ENCODE results near the gene KIAA1958.

The KIAA1958 gene

DNA sequence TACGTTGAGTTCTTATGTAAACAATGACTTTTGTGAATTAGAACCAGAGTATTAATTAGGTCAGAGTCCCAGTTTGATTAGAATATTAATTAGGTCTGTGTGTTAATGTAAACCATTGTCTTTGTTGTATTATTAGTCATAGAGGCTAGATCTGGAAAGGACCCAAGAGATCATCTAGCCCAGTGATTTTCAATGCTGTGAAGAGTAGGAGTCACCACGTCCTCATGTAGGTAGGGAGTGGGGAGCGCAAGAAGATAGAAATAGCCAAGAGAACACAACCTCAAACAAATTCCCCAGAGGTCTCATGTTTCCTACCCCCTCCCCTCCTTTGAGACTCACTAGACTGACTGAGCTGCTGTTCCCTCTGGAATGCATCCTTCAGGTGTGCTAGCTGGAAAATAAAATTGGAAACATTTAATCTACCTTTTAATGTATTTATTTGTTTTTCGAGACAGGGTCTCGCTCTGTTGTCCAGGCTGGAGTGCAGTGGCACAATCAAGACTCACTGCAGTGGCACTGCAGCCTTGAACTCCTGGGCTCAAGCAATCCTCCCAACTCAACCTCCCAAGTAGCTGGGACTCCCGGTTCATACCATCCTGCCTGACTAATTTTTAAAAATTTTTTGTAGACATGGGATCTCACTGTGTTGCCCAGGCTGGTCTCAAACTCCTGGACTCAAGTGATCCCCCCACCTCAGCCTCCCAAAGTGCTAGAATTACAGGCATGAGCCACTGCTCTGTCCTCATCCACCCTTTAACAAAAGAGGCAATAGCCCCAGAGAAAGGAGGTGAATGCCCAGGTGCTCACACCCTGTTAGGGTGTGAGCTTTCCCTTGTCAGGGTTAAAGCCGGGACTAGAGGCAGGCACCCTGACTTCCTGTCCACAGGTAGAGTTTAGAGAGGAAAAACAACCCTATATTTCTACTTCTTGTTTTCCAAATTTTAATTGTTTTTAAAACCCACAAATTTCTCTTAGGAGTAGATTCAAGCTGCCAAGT is 138.4 kb downstream of the KIAA1958 start:
- Histone ChIP-seq H3K27me3 (ENCODE audit: low read depth) (no peaks in the 10 kb centered on the region), H3K4me3 (no peak overlapping the region), H3K9me3 (no peaks in the 10 kb centered on the region), H3K36me3 (replicated peaks) (no peaks in the 10 kb centered on the region), H3K4me1 (peaks cover 7% of the 10 kb centered on the region)
- DNase-seq (ENCODE audit: low spot score in 2 of 2), result no peak
- in situ Hi-C loops (cut with MboI; ENCODE audit: low sequenced_read_pairs), result no loop called here

DNA sequence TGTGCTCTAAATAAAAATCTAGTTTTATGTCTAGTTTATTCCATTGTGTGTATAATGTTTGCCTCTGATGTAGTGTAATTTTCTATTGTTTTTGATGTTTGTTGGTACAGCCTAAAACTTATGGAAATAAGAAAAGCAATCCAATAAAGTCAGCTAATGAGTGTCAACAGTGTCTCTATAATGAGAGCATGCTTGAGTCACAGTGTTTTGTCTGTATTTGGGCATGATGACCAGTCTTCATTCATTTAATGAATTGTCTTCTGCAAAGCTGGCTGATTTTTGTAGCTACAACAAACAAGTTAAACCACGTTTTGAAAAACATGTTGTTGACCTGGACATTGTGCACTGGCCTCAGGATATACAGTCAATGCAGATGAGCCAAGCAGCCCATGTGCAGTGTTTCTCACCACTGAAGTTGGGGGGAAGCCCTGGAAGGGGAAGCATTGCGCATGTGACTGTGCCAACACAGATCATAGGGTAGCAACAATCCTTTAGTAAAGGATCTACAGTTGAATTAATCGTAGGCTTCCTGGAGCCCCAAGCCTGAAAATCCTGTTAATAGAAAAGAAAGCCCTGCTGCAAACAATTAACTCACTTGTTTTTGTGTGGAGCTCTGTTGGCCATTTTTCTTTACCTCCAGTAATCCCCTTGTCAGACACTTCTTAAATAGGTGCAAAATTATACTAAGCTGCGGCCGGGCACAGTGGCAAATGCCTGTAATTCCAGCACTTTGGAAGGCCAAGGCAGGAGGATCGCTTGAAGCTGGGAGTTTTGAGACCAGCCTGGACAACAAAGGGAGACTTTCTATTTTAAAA is 143.3 kb downstream of the KIAA1958 start:
- Histone ChIP-seq H3K4me3 (no peak overlapping the region), H3K4me1 (peaks cover 13% of the 10 kb centered on the region), H3K27me3 (ENCODE audit: low read depth) (no peaks in the 10 kb centered on the region), H3K36me3 (replicated peaks) (no peaks in the 10 kb centered on the region), H3K9me3 (no peaks in the 10 kb centered on the region)
- in situ Hi-C loops (cut with MboI; ENCODE audit: low sequenced_read_pairs), result no loop called here
- DNase-seq (ENCODE audit: low spot score in 2 of 2), result peak; percentile 59 to 81

DNA sequence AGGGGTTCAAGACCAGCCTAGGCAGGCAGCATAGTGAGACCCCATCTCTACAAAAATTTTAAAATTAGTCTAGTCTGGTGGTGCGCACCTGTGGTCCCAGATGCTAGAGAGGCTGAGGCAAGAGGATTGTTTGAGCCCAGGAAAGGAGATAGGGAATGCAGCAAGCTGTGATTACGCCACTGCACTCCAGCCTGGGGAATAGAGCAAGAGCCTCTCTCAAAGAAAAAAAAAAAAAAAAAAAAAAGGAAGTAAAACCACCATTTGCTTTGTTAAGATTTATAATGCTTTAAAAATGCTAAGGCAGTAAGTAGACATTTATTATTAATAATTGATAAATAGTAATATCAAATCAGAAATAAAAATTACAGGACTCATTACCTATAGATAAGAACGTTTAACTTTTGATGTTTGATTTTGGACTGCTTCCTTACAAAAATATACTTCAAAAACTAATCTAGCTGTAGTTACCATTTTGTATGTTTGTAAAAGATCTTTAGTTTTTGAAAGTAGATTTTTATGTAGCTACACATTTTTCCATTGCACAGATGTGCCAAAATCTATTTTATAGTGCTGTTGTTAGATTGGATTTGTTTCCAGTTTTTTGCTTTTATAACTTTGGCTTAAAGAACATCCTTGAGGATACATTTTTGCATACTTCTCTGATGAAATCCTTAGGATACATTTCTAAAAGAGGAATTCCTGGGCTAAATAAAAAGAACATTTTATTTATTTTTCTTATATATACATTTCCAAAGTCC is 144.9 kb downstream of the KIAA1958 start:
- H3K9me3 ChIP-seq, result no peaks in the 10 kb centered on the region
- DNase-seq (ENCODE audit: low spot score in 2 of 2), result no peak
- no peaks in the 10 kb centered on the region for H3K27me3 ChIP-seq (ENCODE audit: low read depth)
- peaks cover 13% of the 10 kb centered on the region for H3K4me1 ChIP-seq
- H3K36me3 ChIP-seq (replicated peaks), result no peaks in the 10 kb centered on the region
- no peak overlapping the region for H3K4me3 ChIP-seq
- in situ Hi-C loops (cut with MboI; ENCODE audit: low sequenced_read_pairs), result no loop called here

DNA sequence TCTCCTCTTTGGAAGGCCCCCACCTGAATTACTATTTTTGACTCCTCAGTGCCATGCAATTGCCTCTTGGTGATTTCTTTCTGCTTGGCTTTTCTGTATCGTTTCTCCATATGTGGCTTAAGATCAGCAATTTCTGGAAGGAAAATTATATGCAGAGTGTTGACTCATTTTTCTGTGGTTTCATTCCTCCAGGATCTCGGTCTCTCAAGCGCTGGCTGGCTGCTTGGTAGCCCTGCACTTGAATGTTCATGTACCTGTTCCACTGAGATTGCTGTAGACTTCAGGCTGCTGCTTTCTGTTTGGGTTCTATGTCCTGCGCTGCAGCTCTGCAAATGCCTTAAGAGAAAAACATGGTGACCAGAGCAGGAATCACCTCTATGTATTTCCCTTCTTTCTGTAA is 153.7 kb downstream of the KIAA1958 start:
- H3K27me3 ChIP-seq (ENCODE audit: low read depth), result no peaks in the 10 kb centered on the region
- H3K4me3 ChIP-seq, result no peak overlapping the region
- peaks cover 13% of the 10 kb centered on the region for H3K9me3 ChIP-seq
- DNase-seq (ENCODE audit: low spot score in 2 of 2), result no peak
- H3K4me1 ChIP-seq, result no peaks in the 10 kb centered on the region
- no peaks in the 10 kb centered on the region for H3K36me3 ChIP-seq (replicated peaks)
- in situ Hi-C loops (cut with MboI; ENCODE audit: low sequenced_read_pairs), result no loop called here

DNA sequence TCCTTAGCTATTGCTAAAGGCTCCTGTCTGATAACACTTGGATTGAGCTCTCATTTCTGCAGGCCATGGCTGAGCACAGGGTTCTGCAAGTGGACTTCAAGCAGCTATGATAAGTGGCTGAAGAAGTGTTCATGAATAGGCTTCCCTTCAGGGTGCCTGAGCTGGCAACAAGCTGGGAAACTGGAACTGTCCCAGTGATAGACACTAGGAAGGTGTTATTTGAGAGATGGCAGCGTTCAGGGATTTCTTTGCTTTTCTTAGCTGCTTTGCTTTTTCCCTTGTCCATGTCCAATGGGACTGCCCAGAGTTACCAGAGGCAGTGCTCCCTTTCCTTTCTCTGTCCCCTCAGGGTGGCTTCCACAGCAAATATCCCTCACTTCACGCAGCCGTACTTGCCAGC is 155.5 kb downstream of the KIAA1958 start:
- H3K9me3 ChIP-seq, result peaks cover 13% of the 10 kb centered on the region
- no peaks in the 10 kb centered on the region; the same call in 1 of the 2 replicates for H3K4me1 ChIP-seq
- H3K27me3 ChIP-seq (ENCODE audit: low read depth), result no peaks in the 10 kb centered on the region
- DNase-seq (ENCODE audit: low spot score in 2 of 2), result no peak
- in situ Hi-C loops (cut with MboI; ENCODE audit: low sequenced_read_pairs), result no loop called here
- no peaks in the 10 kb centered on the region for H3K36me3 ChIP-seq (replicated peaks)
- H3K4me3 ChIP-seq, result no peak overlapping the region

DNA sequence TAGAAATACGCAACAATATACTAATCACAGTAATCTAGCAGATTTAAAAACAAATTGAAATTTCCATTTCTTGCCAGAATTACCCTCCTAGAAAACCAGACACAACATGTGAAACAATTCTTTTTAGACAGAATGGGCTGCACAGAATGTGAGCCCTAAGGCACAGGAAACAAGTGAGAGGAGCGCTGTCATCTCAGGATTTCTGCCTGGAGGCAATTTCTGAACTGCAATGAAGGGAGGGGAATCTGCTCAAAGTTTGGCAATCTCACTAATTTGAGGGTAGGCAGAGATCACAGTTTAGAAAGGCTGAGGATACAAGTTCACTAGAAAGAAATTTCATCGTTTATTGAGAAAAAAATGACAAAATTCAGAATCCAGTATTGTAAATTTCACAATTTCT is 161.0 kb downstream of the KIAA1958 start:
- DNase-seq (ENCODE audit: low spot score in 2 of 2), result no peak
- in situ Hi-C loops (cut with MboI; ENCODE audit: low sequenced_read_pairs), result no loop called here
- H3K36me3 ChIP-seq (replicated peaks), result no peaks in the 10 kb centered on the region
- H3K4me3 ChIP-seq, result no peak overlapping the region
- H3K4me1 ChIP-seq, result no peaks in the 10 kb centered on the region; the same call in 1 of the 2 replicates
- H3K27me3 ChIP-seq (ENCODE audit: low read depth), result no peaks in the 10 kb centered on the region
- H3K9me3 ChIP-seq, result 0 out of 2 replicates have a peak, but pooled peaks cover 3% of the 10 kb centered on the region

DNA sequence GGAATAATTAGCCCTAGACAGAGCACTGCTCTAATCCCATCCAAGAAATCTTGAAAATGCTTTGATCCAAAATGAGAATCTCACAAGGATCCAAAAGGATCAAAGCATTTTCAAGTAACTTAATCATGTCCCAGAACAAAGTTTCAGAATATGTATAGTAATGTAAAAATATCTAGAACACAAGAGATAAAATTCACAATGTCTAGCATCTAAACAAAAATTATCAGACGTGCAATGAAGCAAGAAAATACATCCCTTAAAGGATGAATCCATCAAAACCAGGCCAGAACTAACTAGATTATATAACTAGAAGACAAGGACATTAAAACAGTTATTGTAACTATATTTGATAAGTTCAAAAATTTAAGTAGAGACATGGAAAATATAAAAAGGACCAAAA is 162.0 kb downstream of the KIAA1958 start:
- Histone ChIP-seq H3K4me1 (no peaks in the 10 kb centered on the region; the same call in 1 of the 2 replicates), H3K4me3 (no peak overlapping the region), H3K9me3 (0 out of 2 replicates have a peak, but pooled peaks cover 3% of the 10 kb centered on the region), H3K36me3 (replicated peaks) (no peaks in the 10 kb centered on the region), H3K27me3 (ENCODE audit: low read depth) (no peaks in the 10 kb centered on the region)
- DNase-seq (ENCODE audit: low spot score in 2 of 2), result no peak
- in situ Hi-C loops (cut with MboI; ENCODE audit: low sequenced_read_pairs), result no loop called here

DNA sequence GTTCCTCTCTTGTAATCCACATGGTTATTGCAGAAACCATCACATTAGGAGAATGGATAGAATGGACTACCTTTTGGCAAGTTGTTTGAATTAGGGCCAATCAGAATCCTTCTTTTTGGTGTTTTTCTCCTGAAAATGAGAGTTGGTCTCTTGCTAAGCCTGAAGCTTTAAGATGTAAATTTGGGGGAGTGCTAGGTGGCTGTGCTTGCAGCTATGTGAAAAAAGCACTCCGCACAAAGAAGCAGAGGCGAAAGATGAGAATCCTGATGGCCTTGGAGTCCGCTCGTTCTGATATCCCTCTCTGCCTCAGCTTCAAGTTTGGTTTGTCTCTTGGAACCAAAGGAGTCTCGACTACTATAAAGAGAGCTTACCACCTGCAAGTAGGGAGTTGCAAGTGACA is 167.7 kb downstream of the KIAA1958 start:
- no peak for DNase-seq (ENCODE audit: low spot score in 2 of 2)
- in situ Hi-C loops (cut with MboI; ENCODE audit: low sequenced_read_pairs), result no loop called here
- no peaks in the 10 kb centered on the region for H3K36me3 ChIP-seq (replicated peaks)
- no peaks in the 10 kb centered on the region for H3K4me1 ChIP-seq
- H3K27me3 ChIP-seq (ENCODE audit: low read depth), result no peaks in the 10 kb centered on the region
- no peak overlapping the region for H3K4me3 ChIP-seq
- no peaks in the 10 kb centered on the region for H3K9me3 ChIP-seq

DNA sequence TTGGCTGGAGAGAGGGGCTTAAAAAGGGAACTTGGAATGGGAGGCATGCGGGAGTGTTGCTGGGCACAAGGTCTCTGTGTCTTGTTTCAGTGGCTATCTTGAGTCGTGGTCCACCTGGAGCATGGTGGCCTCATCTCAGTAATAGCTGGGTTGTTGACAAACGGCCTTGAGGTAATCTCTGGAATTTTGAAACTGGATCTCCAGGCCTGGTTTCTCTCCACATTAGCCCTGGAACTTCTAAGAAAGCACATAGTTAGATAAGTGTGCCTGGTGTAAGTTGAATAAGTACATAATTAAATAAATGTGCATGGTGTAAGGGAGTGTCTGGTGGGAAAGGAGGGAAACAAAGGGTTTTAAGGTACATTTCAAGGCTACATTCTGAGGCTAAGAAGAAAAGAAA is 169.0 kb downstream of the KIAA1958 start:
- H3K36me3 ChIP-seq (replicated peaks), result no peaks in the 10 kb centered on the region
- H3K9me3 ChIP-seq, result no peaks in the 10 kb centered on the region
- DNase-seq (ENCODE audit: low spot score in 2 of 2), result no peak
- no peak overlapping the region for H3K4me3 ChIP-seq
- in situ Hi-C loops (cut with MboI; ENCODE audit: low sequenced_read_pairs), result no loop called here
- no peaks in the 10 kb centered on the region for H3K27me3 ChIP-seq (ENCODE audit: low read depth)
- H3K4me1 ChIP-seq, result no peaks in the 10 kb centered on the region

DNA sequence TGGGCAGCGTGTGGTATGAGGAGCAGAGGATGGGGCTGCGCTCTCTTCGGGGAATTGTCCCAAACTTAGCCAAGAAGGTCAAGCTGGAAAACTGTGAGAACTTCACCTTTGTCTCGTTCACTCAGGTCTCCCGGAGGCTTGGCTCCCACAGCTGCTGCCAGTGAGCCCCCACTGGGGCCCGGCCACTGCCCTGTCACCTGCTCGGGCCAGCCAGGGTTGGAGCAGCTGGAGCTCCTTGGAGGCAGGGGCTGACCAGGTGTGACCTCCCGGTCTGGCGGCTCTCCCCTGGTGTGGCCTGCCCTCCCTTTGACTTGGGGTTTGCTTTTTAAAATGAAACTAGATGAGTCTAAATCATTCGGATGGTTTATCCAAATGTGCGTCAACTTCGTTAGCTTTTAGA is 173.3 kb downstream of the KIAA1958 start:
- no peaks in the 10 kb centered on the region for H3K36me3 ChIP-seq (replicated peaks)
- no peak for DNase-seq (ENCODE audit: low spot score in 2 of 2)
- no peaks in the 10 kb centered on the region for H3K27me3 ChIP-seq (ENCODE audit: low read depth)
- in situ Hi-C loops (cut with MboI; ENCODE audit: low sequenced_read_pairs), result no loop called here
- no peaks in the 10 kb centered on the region for H3K4me1 ChIP-seq
- no peaks in the 10 kb centered on the region for H3K9me3 ChIP-seq
- H3K4me3 ChIP-seq, result no peak overlapping the region

DNA sequence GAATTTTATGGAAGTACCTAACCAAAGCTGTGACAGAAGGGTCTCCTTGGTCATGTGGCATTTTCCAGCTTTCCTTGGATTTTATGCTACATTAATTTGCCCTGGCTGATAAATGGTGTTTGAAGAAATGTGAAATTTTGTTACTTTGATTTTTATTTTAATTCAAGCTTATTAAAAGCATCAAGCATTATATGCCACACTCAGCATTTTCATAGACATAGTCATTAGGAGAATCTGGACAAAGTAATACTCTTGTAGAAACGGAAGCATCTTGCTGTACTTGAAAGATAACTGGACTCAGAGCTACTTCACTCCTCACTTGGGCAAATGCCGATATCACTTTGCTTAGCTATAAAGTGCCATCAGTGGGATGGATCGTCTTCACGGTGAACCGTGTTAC is 177.1 kb downstream of the KIAA1958 start:
- Histone ChIP-seq H3K9me3 (no peaks in the 10 kb centered on the region), H3K4me1 (no peaks in the 10 kb centered on the region), H3K4me3 (no peak overlapping the region), H3K36me3 (replicated peaks) (no peaks in the 10 kb centered on the region), H3K27me3 (ENCODE audit: low read depth) (no peaks in the 10 kb centered on the region)
- DNase-seq (ENCODE audit: low spot score in 2 of 2), result no peak
- in situ Hi-C loops (cut with MboI; ENCODE audit: low sequenced_read_pairs), result no loop called here

DNA sequence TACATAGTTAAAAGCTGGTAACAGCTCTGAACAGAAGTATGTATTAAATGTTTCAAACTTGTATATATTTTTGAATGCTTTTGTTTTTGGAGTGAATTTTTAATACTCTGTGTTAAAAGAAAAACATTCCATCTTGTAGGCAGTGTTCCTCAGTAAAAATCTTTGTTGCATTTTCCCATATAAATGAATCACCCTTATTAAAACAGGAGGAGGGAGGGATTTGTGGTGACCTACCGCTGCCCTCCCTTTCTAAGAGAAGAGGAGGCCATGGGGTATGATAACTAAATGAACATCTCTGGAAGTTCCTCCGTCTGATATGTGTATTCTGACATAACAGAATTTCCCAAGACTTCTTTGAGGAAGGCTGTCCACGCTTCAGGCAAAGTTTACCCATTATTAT is 177.9 kb downstream of the KIAA1958 start:
- Histone ChIP-seq H3K4me3 (no peak overlapping the region), H3K27me3 (ENCODE audit: low read depth) (no peaks in the 10 kb centered on the region), H3K36me3 (replicated peaks) (no peaks in the 10 kb centered on the region), H3K4me1 (no peaks in the 10 kb centered on the region), H3K9me3 (no peaks in the 10 kb centered on the region)
- no peak for DNase-seq (ENCODE audit: low spot score in 2 of 2)
- in situ Hi-C loops (cut with MboI; ENCODE audit: low sequenced_read_pairs), result no loop called here

DNA sequence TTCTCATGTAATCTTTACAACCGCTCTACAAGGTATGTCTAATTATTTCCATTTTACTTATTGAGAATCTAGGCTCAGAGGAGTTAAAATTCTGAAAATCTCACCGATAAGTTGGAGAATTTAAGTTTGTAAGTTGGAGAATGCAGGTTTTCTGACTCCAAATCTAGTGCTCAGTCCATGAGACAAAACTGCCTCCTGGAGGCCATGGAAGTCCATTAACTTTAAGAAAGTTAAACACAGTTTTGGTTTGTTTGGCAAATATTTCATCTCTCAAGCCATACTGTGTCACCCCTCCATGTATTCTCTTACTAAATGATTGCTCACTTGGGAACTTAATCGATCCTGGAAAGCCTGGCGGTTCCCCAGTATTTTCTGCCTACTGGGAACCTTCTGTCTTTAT is 178.7 kb downstream of the KIAA1958 start:
- DNase-seq (ENCODE audit: low spot score in 2 of 2), result no peak
- H3K36me3 ChIP-seq (replicated peaks), result no peaks in the 10 kb centered on the region
- in situ Hi-C loops (cut with MboI; ENCODE audit: low sequenced_read_pairs), result no loop called here

More for the DNA sequence above, 178.7 kb downstream of the KIAA1958 start:
- no peak overlapping the region for H3K4me3 ChIP-seq
- no peaks in the 10 kb centered on the region for H3K4me1 ChIP-seq
- no peaks in the 10 kb centered on the region for H3K27me3 ChIP-seq (ENCODE audit: low read depth)
- H3K9me3 ChIP-seq, result no peaks in the 10 kb centered on the region
